Astrocyte (in vitro differentiated cells and primary cell): ENCODE measurements around the gene CNKSR2. TPM values are rescaled to one million over a fixed set of nuclear protein-coding genes. Genes with fewer than 3 reads are reported as not detected.
"Not testable (repeated sequence)": the region's sequence is repeated elsewhere in the genome, so short reads cannot be mapped to it uniquely, and the experiment has no call there.

Source experiments
- DNase-seq: peaks from one replicate; pipeline ENCODE4 v3.0.0-alpha.2; 2010; ENCODE audit warnings: low read depth
- FAIRE-seq: peaks from 2 replicates; lab custom pipeline; 2011; peaks lifted over from hg19 to GRCh38; lab: Jason Lieb, UNC
- H2AFZ ChIP-seq: 2 replicates; pipeline ENCODE4 v1.6.0; 2012; ENCODE audit warnings: low read depth, low read length, inconsistent platforms
- H3K27ac ChIP-seq: 2 replicates; pipeline ENCODE4 v1.5.1; 2011; ENCODE audit warnings: low read depth, low read length, inconsistent platforms
- H3K27me3 ChIP-seq: 2 replicates; pipeline ENCODE4 v1.6.0; 2011; ENCODE audit warnings: low read length, inconsistent platforms; ENCODE audit not compliant: insufficient read depth
- H3K36me3 ChIP-seq: 2 replicates; pipeline ENCODE4 v1.5.1; 2011; ENCODE audit warnings: low read length, inconsistent platforms; ENCODE audit not compliant: insufficient read depth
- H3K4me1 ChIP-seq: 2 replicates; pipeline ENCODE4 v1.5.1; 2011; ENCODE audit warnings: low read length, inconsistent platforms; ENCODE audit not compliant: insufficient read depth
- H3K4me2 ChIP-seq: 2 replicates; pipeline ENCODE4 v1.6.0; 2012; ENCODE audit warnings: low read length, inconsistent platforms
- H3K4me3 ChIP-seq: 2 replicates; pipeline ENCODE4 v1.5.1; 2011; ENCODE audit warnings: low read depth, mild to moderate bottlenecking, low read length, inconsistent platforms; ENCODE audit not compliant: insufficient read depth
- H3K79me2 ChIP-seq: 2 replicates; pipeline ENCODE4 v1.6.0; 2012; ENCODE audit warnings: mild to moderate bottlenecking, low read length, inconsistent platforms; ENCODE audit not compliant: insufficient read depth
- H3K9ac ChIP-seq: 2 replicates; pipeline ENCODE4 v1.6.0; 2012; ENCODE audit warnings: mild to moderate bottlenecking, low read length, inconsistent platforms
- H3K9me3 ChIP-seq: 2 replicates; pipeline ENCODE4 v1.5.1; 2012; ENCODE audit warnings: low read depth, mild to moderate bottlenecking, low read length, inconsistent platforms; ENCODE audit not compliant: insufficient read depth
- H4K20me1 ChIP-seq: 2 replicates; pipeline ENCODE4 v1.6.0; 2012; ENCODE audit warnings: low read length, inconsistent platforms; ENCODE audit not compliant: insufficient read depth
- H3K27ac Mint-ChIP-seq: one replicate; pipeline ENCODE4 v1.8.0; 2021; ENCODE audit warnings: mild to moderate bottlenecking, mixed read lengths; ENCODE audit not compliant: unreplicated experiment
- H3K27me3 Mint-ChIP-seq: one replicate; pipeline ENCODE4 v1.8.0; 2021; ENCODE audit warnings: low read depth, mixed read lengths; ENCODE audit not compliant: unreplicated experiment
- H3K36me3 Mint-ChIP-seq: one replicate; pipeline ENCODE4 v1.8.0; 2021; ENCODE audit warnings: low read depth, mixed read lengths; ENCODE audit not compliant: unreplicated experiment
- H3K4me1 Mint-ChIP-seq: one replicate; pipeline ENCODE4 v1.8.0; 2021; ENCODE audit warnings: low read depth, mixed read lengths; ENCODE audit not compliant: unreplicated experiment
- H3K4me3 Mint-ChIP-seq: one replicate; pipeline ENCODE4 v1.8.0; 2021; ENCODE audit warnings: mild to moderate bottlenecking, moderate library complexity, mixed read lengths; ENCODE audit not compliant: unreplicated experiment
- H3K9me3 Mint-ChIP-seq: one replicate; pipeline ENCODE4 v1.8.0; 2021; ENCODE audit warnings: mild to moderate bottlenecking, mixed read lengths; ENCODE audit not compliant: unreplicated experiment
- EZH2 ChIP-seq: IDR thresholded peaks from 2 replicates; pipeline ENCODE4 v1.6.1; 2012; ENCODE audit warnings: mild to moderate bottlenecking, low read length, inconsistent platforms; ENCODE audit not compliant: insufficient read depth
- total RNA-seq: library from RNA; stranded (reverse); gene quantifications from 2 replicates; pipeline ENCODE4 v1.2.1, GENCODE V29; 2021
- TF ChIP-seq, protein P1 (sequence below): IDR thresholded peaks from 2 replicates; pipeline ENCODE4 v1.5.1; 2011; ENCODE audit warnings: low read depth, mild to moderate bottlenecking, inconsistent platforms, low read length, moderate library complexity; ENCODE audit not compliant: insufficient read depth

Gene CNKSR2
- total RNA-seq, 1 donor from 2014 or later, result 4.1 TPM

DNA sequence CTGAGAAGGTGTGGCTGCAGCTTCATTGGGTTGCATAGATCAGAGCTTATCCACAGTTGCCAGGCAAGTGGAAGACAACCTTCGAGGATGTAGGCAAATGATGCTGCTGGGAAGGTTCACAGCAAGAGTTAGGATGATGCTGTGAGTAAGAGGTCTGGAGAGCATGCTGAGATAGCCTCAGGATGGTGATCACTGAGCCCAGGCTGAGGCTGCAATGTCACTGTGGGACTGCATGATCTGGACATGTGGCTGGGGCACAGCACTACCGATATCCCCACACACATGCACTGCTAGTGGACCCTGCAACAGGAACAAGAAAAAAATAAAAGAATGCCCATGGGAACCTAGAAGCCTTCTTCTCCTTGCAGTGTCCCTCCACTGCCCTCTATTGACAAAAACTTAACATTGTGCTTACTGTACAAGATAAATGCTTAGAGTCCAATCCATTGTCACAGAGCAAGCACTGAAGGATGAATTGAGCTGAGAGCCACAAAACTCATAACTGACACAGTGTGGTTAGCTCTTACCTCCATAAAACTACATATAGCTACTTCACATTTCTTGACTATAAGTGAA lies 105.6 kb downstream of the CNKSR2 start:
- H3K4me1 ChIP-seq, result no peaks in the 10 kb centered on the region
- Mint-ChIP-seq H3K9me3 (no peaks in the 10 kb centered on the region), H3K27me3 (no peaks in the 10 kb centered on the region), H3K4me1 (no peaks in the 10 kb centered on the region), H3K36me3 (no peaks in the 10 kb centered on the region), H3K27ac (no peak overlapping the region), H3K4me3 (no peak overlapping the region)
- no peaks in the 10 kb centered on the region for H3K36me3 ChIP-seq
- no peaks in the 10 kb centered on the region for H3K79me2 ChIP-seq
- no peaks in the 10 kb centered on the region for H3K9me3 ChIP-seq
- H3K4me2 ChIP-seq, result no peak overlapping the region
- DNase-seq (peak; percentile 10), FAIRE-seq (peak; percentile 88)
- H3K9ac ChIP-seq, result no peak overlapping the region
- no peaks in the 10 kb centered on the region for H4K20me1 ChIP-seq
- no peak for TF ChIP-seq EZH2
- TF ChIP-seq, protein P1, sequence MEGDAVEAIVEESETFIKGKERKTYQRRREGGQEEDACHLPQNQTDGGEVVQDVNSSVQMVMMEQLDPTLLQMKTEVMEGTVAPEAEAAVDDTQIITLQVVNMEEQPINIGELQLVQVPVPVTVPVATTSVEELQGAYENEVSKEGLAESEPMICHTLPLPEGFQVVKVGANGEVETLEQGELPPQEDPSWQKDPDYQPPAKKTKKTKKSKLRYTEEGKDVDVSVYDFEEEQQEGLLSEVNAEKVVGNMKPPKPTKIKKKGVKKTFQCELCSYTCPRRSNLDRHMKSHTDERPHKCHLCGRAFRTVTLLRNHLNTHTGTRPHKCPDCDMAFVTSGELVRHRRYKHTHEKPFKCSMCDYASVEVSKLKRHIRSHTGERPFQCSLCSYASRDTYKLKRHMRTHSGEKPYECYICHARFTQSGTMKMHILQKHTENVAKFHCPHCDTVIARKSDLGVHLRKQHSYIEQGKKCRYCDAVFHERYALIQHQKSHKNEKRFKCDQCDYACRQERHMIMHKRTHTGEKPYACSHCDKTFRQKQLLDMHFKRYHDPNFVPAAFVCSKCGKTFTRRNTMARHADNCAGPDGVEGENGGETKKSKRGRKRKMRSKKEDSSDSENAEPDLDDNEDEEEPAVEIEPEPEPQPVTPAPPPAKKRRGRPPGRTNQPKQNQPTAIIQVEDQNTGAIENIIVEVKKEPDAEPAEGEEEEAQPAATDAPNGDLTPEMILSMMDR, result peak; percentile 60
- no peaks in the 10 kb centered on the region for H3K27me3 ChIP-seq
- no peak overlapping the region for H2AFZ ChIP-seq
- H3K27ac ChIP-seq, result no peak overlapping the region
- H3K4me3 ChIP-seq, result no peak overlapping the region

DNA sequence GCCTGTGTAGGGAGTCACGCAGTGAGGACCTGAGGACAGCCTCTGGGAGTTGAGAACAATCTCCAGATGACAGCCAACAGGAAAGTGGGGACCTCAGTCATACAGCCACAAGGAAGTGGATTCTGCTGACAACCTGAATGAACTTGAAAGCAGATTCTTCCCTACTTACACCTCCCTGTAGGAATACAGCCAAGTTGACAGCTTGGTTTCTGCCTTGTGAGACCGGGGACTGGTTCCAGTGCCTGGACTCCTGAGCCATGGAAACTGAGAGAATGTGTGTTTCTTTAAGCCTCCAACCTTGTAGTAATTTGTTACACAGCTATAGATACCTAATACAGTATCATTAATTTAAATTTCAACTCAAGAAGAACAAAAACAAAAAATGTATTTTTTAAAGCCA lies 107.5 kb downstream of the CNKSR2 start:
- Mint-ChIP-seq H3K4me1 (no peaks in the 10 kb centered on the region), H3K27me3 (no peaks in the 10 kb centered on the region), H3K4me3 (no peak overlapping the region), H3K9me3 (no peaks in the 10 kb centered on the region), H3K36me3 (no peaks in the 10 kb centered on the region), H3K27ac (no peak overlapping the region)
- no peaks in the 10 kb centered on the region for H4K20me1 ChIP-seq
- H3K4me2 ChIP-seq, result no peak overlapping the region
- no peaks in the 10 kb centered on the region for H3K9me3 ChIP-seq
- no peak overlapping the region for H2AFZ ChIP-seq
- no peak overlapping the region for H3K9ac ChIP-seq
- H3K4me3 ChIP-seq, result no peak overlapping the region
- H3K79me2 ChIP-seq, result no peaks in the 10 kb centered on the region
- H3K36me3 ChIP-seq, result no peaks in the 10 kb centered on the region
- FAIRE-seq (peak; percentile 75), DNase-seq (no peak)
- H3K27me3 ChIP-seq, result no peaks in the 10 kb centered on the region
- TF ChIP-seq EZH2, result no peak
- TF ChIP-seq, protein P1, result no peak
- H3K4me1 ChIP-seq, result no peaks in the 10 kb centered on the region
- H3K27ac ChIP-seq, result no peak overlapping the region

GRCh38 chrX:21484051-21484450 lies 109.8 kb downstream of the CNKSR2 start:
- H3K4me3 Mint-ChIP-seq, H3K27me3 Mint-ChIP-seq: not testable (repeated sequence)

More at GRCh38 chrX:21484051-21484450, 109.8 kb downstream of the CNKSR2 start:
- not testable (repeated sequence) for H3K79me2 ChIP-seq, H3K27me3 ChIP-seq, H3K4me1 Mint-ChIP-seq, H3K4me1 ChIP-seq, H3K4me3 ChIP-seq, H2AFZ ChIP-seq, H3K36me3 ChIP-seq, DNase-seq, H3K27ac ChIP-seq, H3K9me3 ChIP-seq, H3K9ac ChIP-seq, FAIRE-seq, H3K27ac Mint-ChIP-seq, H3K4me2 ChIP-seq, H3K36me3 Mint-ChIP-seq, H3K9me3 Mint-ChIP-seq, H4K20me1 ChIP-seq
